BE2C (cell line): ENCODE results near the gene PRDM4.
A peak's percentile ranks its signal among the peaks of the same experiment; 100 is the strongest.
"Not testable (repeated sequence)": the region's sequence is repeated elsewhere in the genome, so short reads cannot be mapped to it uniquely, and the experiment has no call there.

Experiments
- DNase-seq: peaks from one replicate; pipeline ENCODE4 v3.0.0-alpha.2; 2020
- H3K27me3 ChIP-seq: fragments of 250-450 bp; sonication (Bioruptor Pico); 2 replicates; pipeline ENCODE4 v1.5.1; 2020; ENCODE audit warnings: mild to moderate bottlenecking
- H3K36me3 ChIP-seq: fragments of 250-450 bp; sonication (Bioruptor Pico); 2 replicates; pipeline ENCODE4 v1.5.1; 2020; ENCODE audit warnings: mild to moderate bottlenecking
- H3K4me1 ChIP-seq: fragments of 250-450 bp; sonication (Bioruptor Pico); 2 replicates; pipeline ENCODE4 v1.5.1; 2020
- H3K4me3 ChIP-seq: 2 replicates; pipeline ENCODE4 v1.5.1; 2011; ENCODE audit warnings: low read depth, low read length
- H3K9me3 ChIP-seq: fragments of 250-450 bp; sonication (Bioruptor Pico); 2 replicates; pipeline ENCODE4 v1.5.1; 2020
- TF ChIP-seq, protein P1 (sequence below): IDR thresholded peaks from 2 replicates; pipeline ENCODE4 v1.5.1; 2012; ENCODE audit warnings: mild to moderate bottlenecking, low read depth, low read length

PRDM4 gene

DNA sequence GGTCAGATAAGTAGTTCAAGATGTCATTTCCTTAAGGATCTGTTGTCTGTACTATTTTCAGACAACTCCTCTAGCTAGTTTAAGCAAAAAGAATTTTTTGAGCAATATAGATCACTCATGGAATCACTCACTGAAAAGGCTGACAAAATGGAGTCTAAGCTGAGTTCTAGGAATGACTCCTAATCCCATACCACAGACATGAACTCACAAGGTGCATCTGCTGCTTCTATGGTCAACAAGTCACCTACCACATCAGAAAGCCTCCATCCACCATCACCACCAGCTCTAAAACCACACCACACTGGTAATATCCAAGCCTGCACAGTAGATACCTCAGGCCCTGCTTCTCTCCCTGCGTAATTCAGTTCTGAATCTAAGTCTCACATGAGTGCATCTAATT is 42.3 kb downstream of the PRDM4 start:
- TF ChIP-seq, protein P1, sequence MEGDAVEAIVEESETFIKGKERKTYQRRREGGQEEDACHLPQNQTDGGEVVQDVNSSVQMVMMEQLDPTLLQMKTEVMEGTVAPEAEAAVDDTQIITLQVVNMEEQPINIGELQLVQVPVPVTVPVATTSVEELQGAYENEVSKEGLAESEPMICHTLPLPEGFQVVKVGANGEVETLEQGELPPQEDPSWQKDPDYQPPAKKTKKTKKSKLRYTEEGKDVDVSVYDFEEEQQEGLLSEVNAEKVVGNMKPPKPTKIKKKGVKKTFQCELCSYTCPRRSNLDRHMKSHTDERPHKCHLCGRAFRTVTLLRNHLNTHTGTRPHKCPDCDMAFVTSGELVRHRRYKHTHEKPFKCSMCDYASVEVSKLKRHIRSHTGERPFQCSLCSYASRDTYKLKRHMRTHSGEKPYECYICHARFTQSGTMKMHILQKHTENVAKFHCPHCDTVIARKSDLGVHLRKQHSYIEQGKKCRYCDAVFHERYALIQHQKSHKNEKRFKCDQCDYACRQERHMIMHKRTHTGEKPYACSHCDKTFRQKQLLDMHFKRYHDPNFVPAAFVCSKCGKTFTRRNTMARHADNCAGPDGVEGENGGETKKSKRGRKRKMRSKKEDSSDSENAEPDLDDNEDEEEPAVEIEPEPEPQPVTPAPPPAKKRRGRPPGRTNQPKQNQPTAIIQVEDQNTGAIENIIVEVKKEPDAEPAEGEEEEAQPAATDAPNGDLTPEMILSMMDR = no peak
- no peaks in the 10 kb centered on the region for H3K9me3 ChIP-seq
- H3K4me3 ChIP-seq = no peak overlapping the region
- H3K27me3 ChIP-seq = no peaks in the 10 kb centered on the region
- DNase-seq = no peak
- peaks cover 11% of the 10 kb centered on the region for H3K36me3 ChIP-seq
- H3K4me1 ChIP-seq = no peaks in the 10 kb centered on the region

DNA sequence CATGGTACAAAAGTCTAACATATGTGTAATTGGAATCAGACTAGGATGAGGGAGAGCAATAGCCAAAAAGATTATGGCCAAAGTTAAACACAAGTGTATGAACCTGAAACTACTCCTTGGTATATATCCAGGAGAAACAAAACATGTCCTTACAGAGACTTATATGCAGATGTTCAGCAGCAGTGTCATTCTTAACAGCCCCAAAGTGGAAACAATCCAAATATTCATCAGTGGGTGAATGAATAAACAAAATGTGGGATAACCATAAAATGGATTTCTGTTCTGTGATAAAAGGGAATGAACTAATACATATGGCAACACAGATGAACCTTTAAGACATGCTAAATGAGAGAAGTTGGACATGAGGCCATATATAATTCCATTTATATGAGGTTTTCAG is 45.2 kb downstream of the PRDM4 start:
- Histone ChIP-seq H3K36me3 (peaks cover 36% of the 10 kb centered on the region), H3K9me3 (no peaks in the 10 kb centered on the region), H3K4me1 (no peaks in the 10 kb centered on the region), H3K27me3 (no peaks in the 10 kb centered on the region), H3K4me3 (no peak overlapping the region)
- DNase-seq = no peak
- TF ChIP-seq, protein P1 = no peak

GRCh38 chr12:107705522-107705921 is 55.4 kb downstream of the PRDM4 start:
- H3K9me3 ChIP-seq, DNase-seq, H3K4me1 ChIP-seq, H3K27me3 ChIP-seq, H3K4me3 ChIP-seq: not testable (repeated sequence)
- peaks cover 72% of the 10 kb centered on the region for H3K36me3 ChIP-seq

DNA sequence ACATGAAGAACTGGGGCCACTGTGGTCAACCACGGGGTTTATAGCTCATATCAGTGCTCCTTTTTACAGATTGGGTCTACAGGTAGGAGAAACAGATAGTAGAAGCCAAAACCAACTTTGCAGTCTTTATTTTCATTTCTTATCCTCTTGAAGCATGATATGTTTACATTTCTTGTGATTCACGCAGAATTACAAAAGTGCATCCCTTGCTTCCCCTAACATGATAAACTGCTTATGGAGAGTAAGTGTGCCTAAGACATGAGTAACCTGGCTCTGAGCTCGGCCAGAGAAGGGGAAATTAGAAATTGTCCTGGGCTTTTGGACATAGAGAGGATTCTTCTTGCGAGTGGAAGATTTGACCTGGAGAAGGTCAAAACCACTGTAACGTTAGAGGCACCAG is 56.9 kb downstream of the PRDM4 start:
- no peak for DNase-seq
- Histone ChIP-seq H3K36me3 (peaks cover 81% of the 10 kb centered on the region), H3K4me1 (no peaks in the 10 kb centered on the region), H3K9me3 (no peaks in the 10 kb centered on the region; the same call in 1 of the 2 replicates), H3K4me3 (no peak overlapping the region), H3K27me3 (no peaks in the 10 kb centered on the region)
- TF ChIP-seq, protein P1 = no peak

DNA sequence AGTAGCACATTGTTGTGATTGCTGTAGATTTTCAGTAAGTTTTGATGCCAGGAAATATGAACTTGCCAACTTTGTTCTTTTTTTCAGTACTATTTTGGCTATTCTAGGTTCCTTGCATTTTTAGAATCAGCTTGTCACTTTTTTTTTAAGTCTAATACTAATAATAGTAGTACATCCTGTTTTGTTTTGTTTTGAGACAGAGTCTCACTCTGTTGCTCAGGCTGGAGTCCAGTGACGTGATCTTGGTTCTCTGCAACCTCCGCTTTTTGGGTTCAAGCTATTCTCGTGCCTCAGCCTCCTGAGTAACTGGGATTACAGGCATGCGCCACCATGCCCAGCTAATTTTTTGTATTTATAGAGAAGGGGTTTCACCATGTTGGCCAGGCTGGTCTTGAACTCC is 58.8 kb downstream of the PRDM4 start:
- Histone ChIP-seq H3K27me3 (no peaks in the 10 kb centered on the region), H3K36me3 (peaks cover 85% of the 10 kb centered on the region), H3K4me1 (no peaks in the 10 kb centered on the region), H3K4me3 (no peak overlapping the region), H3K9me3 (no peaks in the 10 kb centered on the region; the same call in 1 of the 2 replicates)
- TF ChIP-seq, protein P1 = no peak
- no peak for DNase-seq

DNA sequence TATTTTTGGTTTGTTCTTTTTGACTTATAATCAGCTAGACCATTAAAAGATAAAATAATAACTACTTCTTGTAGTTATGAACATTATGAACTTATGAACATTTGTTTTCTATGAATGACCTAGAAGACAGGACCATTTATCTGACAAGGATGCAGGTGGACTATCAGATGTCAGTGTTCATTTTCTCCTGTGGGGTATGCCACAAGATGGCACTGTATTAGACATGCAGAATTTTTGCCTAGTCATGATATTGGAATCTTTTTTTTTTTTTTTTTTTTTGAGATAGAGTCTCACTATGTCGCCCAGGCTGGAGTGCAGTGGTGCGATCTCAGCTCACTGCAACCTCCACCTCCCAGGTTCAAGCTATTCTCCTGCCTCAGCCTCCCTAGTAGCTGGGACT is 65.2 kb downstream of the PRDM4 start:
- H3K36me3 ChIP-seq = peaks cover 78% of the 10 kb centered on the region
- TF ChIP-seq, protein P1 = peak; percentile 38
- not testable (repeated sequence) for H3K4me1 ChIP-seq, H3K27me3 ChIP-seq, DNase-seq, H3K4me3 ChIP-seq, H3K9me3 ChIP-seq
